ENCODE results near the gene CNTNAP2. TPM values are rescaled to one million over a fixed set of nuclear protein-coding genes. Genes with fewer than 3 reads are reported as not detected.

Gene CNTNAP2
- total and polyA plus RNA-seq, 9 donors = 0.24 to 7.0 (median 1.5) TPM

GRCh38 chr7:146943483-146943882, 826.9 kb downstream of the CNTNAP2 start:
- TF ChIP-seq CTCF (IDR thresholded peaks at IDR 0.05) (no peak), EP300 (IDR thresholded peaks at IDR 0.05) (no peak), POLR2A (IDR thresholded peaks at IDR 0.05) (no peak)
- no peaks in the 10 kb centered on the region for H3K4me1 ChIP-seq (ENCODE audit: insufficient read depth)
- 69 to 76% (median 73%) methylated on average over 2 of the region's 2 CpGs for WGBS, 3 donors
- intact Hi-C loops (cut with DNase I) = no loop called here
- no peaks in the 10 kb centered on the region for H3K27me3 ChIP-seq
- no peaks in the 10 kb centered on the region for H3K9me3 ChIP-seq
- H3K36me3 ChIP-seq = no peaks in the 10 kb centered on the region
- H3K4me3 ChIP-seq = no peak overlapping the region
- DNase-seq = no peak
- H3K27ac ChIP-seq = no peak overlapping the region

- no peak for DNase-seq
- no peaks in the 10 kb centered on the region for H3K4me1 ChIP-seq (ENCODE audit: insufficient read depth)
- intact Hi-C loops (cut with DNase I) = no loop called here
- no peaks in the 10 kb centered on the region for H3K36me3 ChIP-seq
- no peak for TF ChIP-seq EP300 (IDR thresholded peaks at IDR 0.05)
- no peak for TF ChIP-seq POLR2A (IDR thresholded peaks at IDR 0.05)
- TF ChIP-seq CTCF (IDR thresholded peaks at IDR 0.05) = no peak
- no peaks in the 10 kb centered on the region for H3K9me3 ChIP-seq
- no peak overlapping the region for H3K4me3 ChIP-seq
- H3K27ac ChIP-seq = no peak overlapping the region
- 80 to 89% (median 86%) methylated on average over 1 of the region's 1 CpG for whole genome bisulfite sequencing, 3 donors
- H3K27me3 ChIP-seq = no peaks in the 10 kb centered on the region
These were observed 832.1 kb downstream of the CNTNAP2 start for GRCh38 chr7:146948703-146949102.

GRCh38 chr7:146956321-146956720, 839.7 kb downstream of the CNTNAP2 start:
- H3K27ac ChIP-seq = no peak overlapping the region
- no peak for TF ChIP-seq EP300 (IDR thresholded peaks at IDR 0.05)
- TF ChIP-seq POLR2A (IDR thresholded peaks at IDR 0.05) = no peak

GRCh38 chr7:146956853-146957252, 840.3 kb downstream of the CNTNAP2 start:
- Histone ChIP-seq H3K27me3 (no peaks in the 10 kb centered on the region), H3K9me3 (no peaks in the 10 kb centered on the region), H3K4me1 (ENCODE audit: insufficient read depth) (no peaks in the 10 kb centered on the region), H3K4me3 (no peak overlapping the region), H3K27ac (no peak overlapping the region), H3K36me3 (no peaks in the 10 kb centered on the region)
- no peak for DNase-seq
- 66 to 82% (median 77%) methylated on average over 3 of the region's 3 CpGs for WGBS, 3 donors
- intact Hi-C loops (cut with DNase I) = no loop called here
- no peak for TF ChIP-seq POLR2A (IDR thresholded peaks at IDR 0.05)
- no peak for TF ChIP-seq EP300 (IDR thresholded peaks at IDR 0.05)
- no peak for TF ChIP-seq CTCF (IDR thresholded peaks at IDR 0.05)

More at GRCh38 chr7:146956321-146956720, 839.7 kb downstream of the CNTNAP2 start:
- no peak for DNase-seq
- H3K36me3 ChIP-seq = no peaks in the 10 kb centered on the region
- H3K4me3 ChIP-seq = no peak overlapping the region
- H3K27me3 ChIP-seq = no peaks in the 10 kb centered on the region
- H3K4me1 ChIP-seq (ENCODE audit: insufficient read depth) = no peaks in the 10 kb centered on the region
- H3K9me3 ChIP-seq = no peaks in the 10 kb centered on the region
- intact Hi-C loops (cut with DNase I) = no loop called here

GRCh38 chr7:146960773-146961391, 844.3 kb downstream of the CNTNAP2 start:
- H3K4me1 ChIP-seq (ENCODE audit: insufficient read depth) = no peaks in the 10 kb centered on the region
- WGBS, 3 donors = 74 to 90% (median 84%) methylated on average over 5 of the region's 5 CpGs
- DNase-seq = no peak
- no peaks in the 10 kb centered on the region for H3K27me3 ChIP-seq
- no peak overlapping the region for H3K27ac ChIP-seq
- no peak for TF ChIP-seq CTCF (IDR thresholded peaks at IDR 0.05)
- TF ChIP-seq EP300 (IDR thresholded peaks at IDR 0.05) = no peak
- no peak for TF ChIP-seq POLR2A (IDR thresholded peaks at IDR 0.05)
- intact Hi-C loops (cut with DNase I) = no loop called here
- H3K9me3 ChIP-seq = no peaks in the 10 kb centered on the region
- H3K36me3 ChIP-seq = no peaks in the 10 kb centered on the region
- H3K4me3 ChIP-seq = no peak overlapping the region
